Testis (tissue), 3 donors: ENCODE data around the gene ZNF516. TPM values are rescaled to one million over a fixed set of nuclear protein-coding genes. Genes with fewer than 3 reads are reported as not detected.

Source experiments
- DNase-seq: peaks from one replicate; pipeline ENCODE4 v3.0.0-alpha.2; 2019
- H3K27ac ChIP-seq, 2 donors: fragments of 200-600 bp; sonication (generic); one replicate each; pipeline ENCODE4 v1.5.1; 2019
- H3K27me3 ChIP-seq: fragments of 200-600 bp; sonication (generic); one replicate; pipeline ENCODE4 v1.5.1; 2019
- H3K36me3 ChIP-seq: fragments of 200-600 bp; sonication (generic); one replicate; pipeline ENCODE4 v1.5.1; 2017; ENCODE audit warnings: low read depth; ENCODE audit errors: missing control alignments
- H3K4me1 ChIP-seq: fragments of 200-600 bp; sonication (generic); one replicate; pipeline ENCODE4 v1.5.1; 2019
- H3K4me3 ChIP-seq, 2 donors: fragments of 200-600 bp; sonication (generic); one replicate each; pipeline ENCODE4 v1.5.1; 2017 to 2019
- H3K9me3 ChIP-seq: fragments of 200-600 bp; sonication (generic); one replicate; pipeline ENCODE4 v1.5.1; 2017
- CTCF ChIP-seq, 3 experiments: fragments of 450-650 bp in 2 of 3; fragments of 200-600 bp in 1 of 3; sonication (generic) in 1 of 3; IDR thresholded peaks; one replicate each; pipeline ENCODE4 v1.5.1; 2016 to 2019; ENCODE audit warnings: antibody characterized with exemption in 3 of 3, mild to moderate bottlenecking in 2 of 3, moderate library complexity in 1 of 3
- POLR2A ChIP-seq: fragments of 450-650 bp; IDR thresholded peaks from one replicate; pipeline ENCODE4 v1.6.1; 2017; ENCODE audit warnings: antibody characterized with exemption, mild to moderate bottlenecking, moderate library complexity
- WGBS, 2 donors: methylation state at CpG; one replicate each; pipeline ENCODE4 v1.1.5; 2018; 5-methylcytosine and 5-hydroxymethylcytosine counted together
- intact Hi-C: fragments of 100-400 bp; cut with DNase I; formaldehyde crosslinking; loops from one replicate; pipeline ENCODE4 v1.15.1; 2023; ENCODE audit warnings: low total_unique reads
- polyA plus RNA-seq: library from polyadenylated mRNA; stranded (reverse); fragments of 350-450 nt; fragmentation: Illumina TruSeq; extraction: RNeasy Lipid Tissue Mini Kit (QIAGEN cat#74804); gene quantifications from one replicate; pipeline ENCODE4 v1.2.3, GENCODE V29; 2014; ENCODE audit warnings: low read depth, low replicate concordance; ENCODE audit not compliant: insufficient read depth
- total RNA-seq, 2 donors: library from RNA; depleted of rRNA; stranded (reverse); fragments of >200 nt; gene quantifications; one replicate each; pipeline ENCODE4 v1.2.3, GENCODE V29; 2016

Gene ZNF516
- total and polyA plus RNA-seq, 3 donors from 2014 or later, result 79.0 to 212 (median 189) TPM

- Histone ChIP-seq H3K27me3 (no peaks in the 10 kb centered on the region), H3K9me3 (no peaks in the 10 kb centered on the region), H3K4me3 (no peak overlapping the region), H3K4me1 (peaks cover 93% of the 10 kb centered on the region), H3K27ac (peak overlapping the region; percentile 33 to 94), H3K36me3 (no peaks in the 10 kb centered on the region)
- intact Hi-C loops, result no loop called here
- no peak for TF ChIP-seq POLR2A
- no peak for TF ChIP-seq CTCF (IDR thresholded peaks at IDR 0.05)
- 68 to 82% methylated on average over 7 of the region's 7 CpGs for WGBS, 2 donors
- DNase-seq, result peak; percentile 12
Measured at GRCh38 chr18:76453057-76453561, 41.9 kb downstream of the ZNF516 start.

DNA sequence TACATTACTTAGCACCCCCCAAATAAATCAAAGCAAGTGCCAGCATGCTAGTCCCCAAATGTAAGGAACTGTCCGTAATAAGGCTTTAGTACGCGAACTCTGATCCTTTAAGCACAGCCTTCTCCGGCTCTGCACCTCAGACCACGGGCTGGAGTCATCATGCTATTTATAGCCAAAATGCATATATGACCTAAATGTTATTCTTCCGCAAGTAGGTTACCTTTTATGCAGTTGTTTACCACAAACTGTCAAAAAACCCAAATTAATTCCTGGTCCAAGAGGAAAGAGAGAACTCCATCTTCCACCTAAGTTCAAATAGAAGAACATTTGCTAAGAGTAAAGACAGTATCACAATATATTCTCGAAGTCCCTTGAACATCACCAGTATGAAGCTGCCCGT is 42.7 kb downstream of the ZNF516 start:
- no peak for TF ChIP-seq CTCF (IDR thresholded peaks at IDR 0.05)
- TF ChIP-seq POLR2A, result no peak
- Histone ChIP-seq H3K9me3 (no peaks in the 10 kb centered on the region), H3K4me1 (peaks cover 93% of the 10 kb centered on the region), H3K36me3 (no peaks in the 10 kb centered on the region), H3K27ac (peak overlapping the region; percentile 92 to 94), H3K27me3 (no peaks in the 10 kb centered on the region), H3K4me3 (no peak overlapping the region)
- intact Hi-C loops, result no loop called here
- DNase-seq, result peak; percentile 13
- WGBS, 2 donors, result 49 to 67% methylated on average over 8 of the region's 8 CpGs

DNA sequence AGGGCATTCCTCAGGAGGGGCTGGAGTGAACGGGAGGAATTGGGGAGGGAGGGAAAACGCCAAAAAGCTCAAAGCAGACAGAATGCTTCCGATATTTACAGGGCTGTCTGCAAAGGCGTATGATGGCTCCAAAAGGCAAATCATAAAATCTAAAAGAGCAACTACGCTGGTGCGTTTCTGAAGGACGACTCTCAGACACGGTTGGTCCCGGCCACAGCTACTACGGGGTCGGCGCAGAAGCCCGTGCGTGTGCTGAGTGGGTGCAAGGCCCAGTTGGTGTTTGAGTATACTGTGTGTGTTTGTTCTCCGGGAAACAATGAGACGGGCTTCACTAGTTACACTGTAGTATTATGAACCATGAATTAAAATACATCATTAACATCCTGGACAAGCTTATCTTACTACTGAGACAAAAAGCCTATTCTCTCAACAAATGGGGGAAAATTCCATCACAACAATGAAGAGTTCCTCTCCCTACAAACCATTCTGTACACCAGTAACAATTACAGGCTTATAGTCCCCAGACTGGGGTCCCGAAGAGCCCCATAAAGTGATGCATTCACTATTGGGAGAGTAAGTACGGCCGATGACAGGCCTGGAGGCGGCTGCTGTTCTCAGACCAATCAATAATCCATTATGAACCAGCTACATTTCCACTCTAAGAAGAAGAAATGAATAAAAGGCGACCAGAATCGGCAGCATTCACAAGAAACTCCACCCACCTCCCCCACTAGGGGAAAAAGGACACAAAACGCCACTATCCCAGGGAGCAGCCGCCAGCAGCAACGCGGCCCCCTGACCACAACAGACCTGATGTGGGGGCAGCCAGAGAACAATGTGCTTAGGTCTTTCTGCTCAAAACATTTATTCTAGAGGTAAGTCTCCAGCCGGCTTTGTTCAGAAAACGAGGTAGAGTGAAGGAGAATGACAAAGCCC is 43.4 kb downstream of the ZNF516 start:
- Histone ChIP-seq H3K4me1 (peaks cover 93% of the 10 kb centered on the region), H3K9me3 (no peaks in the 10 kb centered on the region), H3K27ac (peak overlapping the region; percentile 92 to 94), H3K27me3 (no peaks in the 10 kb centered on the region), H3K4me3 (peak overlapping the region; percentile 40 to 54), H3K36me3 (no peaks in the 10 kb centered on the region)
- TF ChIP-seq CTCF (IDR thresholded peaks at IDR 0.05), result peak in 1 of 3 experiments; percentile 29
- no peak for TF ChIP-seq POLR2A
- intact Hi-C loops, result no loop called here
- 30 to 35% methylated on average over 28 of the region's 28 CpGs for WGBS, 2 donors
- peak; percentile 61 for DNase-seq

- H3K4me1 ChIP-seq, result peaks cover 93% of the 10 kb centered on the region
- TF ChIP-seq CTCF (IDR thresholded peaks at IDR 0.05), result no peak
- TF ChIP-seq POLR2A, result no peak
- no peaks in the 10 kb centered on the region for H3K36me3 ChIP-seq
- intact Hi-C loops, result no loop called here
- H3K9me3 ChIP-seq, result no peaks in the 10 kb centered on the region
- no peaks in the 10 kb centered on the region for H3K27me3 ChIP-seq
- WGBS, 2 donors, result 21 to 40% methylated on average over 34 to 35 of the region's 35 CpGs
- H3K27ac ChIP-seq, result peak overlapping the region; percentile 92 to 94
- peak overlapping the region; percentile 40 to 54 for H3K4me3 ChIP-seq
- peak; percentile 76 for DNase-seq
Measured at GRCh38 chr18:76450452-76451395, 44.3 kb downstream of the ZNF516 start.
